Left ventricle myocardium inferior (tissue), 1 donor: Measurements from ENCODE around the gene EVL. TPM values are rescaled to one million over a fixed set of nuclear protein-coding genes. Genes with fewer than 3 reads are reported as not detected.

Source experiments
- DNase-seq: peaks from one replicate; pipeline ENCODE4 v3.0.0-alpha.2; 2020
- H3K27ac ChIP-seq: fragments of 200-600 bp; replicated peaks from 2 replicates; pipeline ENCODE4 v1.8.0; 2021
- H3K27me3 ChIP-seq: fragments of 200-600 bp; 2 replicates; pipeline ENCODE4 v1.8.0; 2021; ENCODE audit warnings: low read depth
- H3K36me3 ChIP-seq: fragments of 200-600 bp; 2 replicates; pipeline ENCODE4 v1.8.0; 2021
- H3K4me1 ChIP-seq: fragments of 200-600 bp; 2 replicates; pipeline ENCODE4 v1.8.0; 2021
- H3K4me3 ChIP-seq: fragments of 200-600 bp; 2 replicates; pipeline ENCODE4 v1.8.0; 2021; ENCODE audit warnings: mild to moderate bottlenecking, moderate library complexity
- H3K9me3 ChIP-seq: fragments of 200-600 bp; replicated peaks from 2 replicates; pipeline ENCODE4 v1.8.0; 2021
- intact Hi-C: fragments of 100-400 bp; cut with micrococcal nuclease; formaldehyde crosslinking; loops from one replicate; pipeline ENCODE4 v1.11.0; 2022
- long read RNA-seq: library from polyadenylated mRNA; unstranded; transcript quantifications from one replicate; pipeline ENCODE4 v2.0.0, GENCODE V29; 2021
- total RNA-seq: library from RNA; stranded (reverse); fragmentation: NEBNext Ultra II Directional; extraction: Animal tissue kit (Norgen Biotek cat#: 25700); gene quantifications from one replicate; pipeline ENCODE4 v1.2.1, GENCODE V29; 2021
- TF ChIP-seq, protein P1 (sequence below): fragments of 200-600 bp; IDR thresholded peaks from 2 replicates; pipeline ENCODE4 v1.8.0; 2021; ENCODE audit warnings: antibody characterized with exemption, mild to moderate bottlenecking, borderline replicate concordance
- donor health status: DM: no; HTN: yes; CAD: no; lungs with severe emphysema.

The EVL gene, protein sequence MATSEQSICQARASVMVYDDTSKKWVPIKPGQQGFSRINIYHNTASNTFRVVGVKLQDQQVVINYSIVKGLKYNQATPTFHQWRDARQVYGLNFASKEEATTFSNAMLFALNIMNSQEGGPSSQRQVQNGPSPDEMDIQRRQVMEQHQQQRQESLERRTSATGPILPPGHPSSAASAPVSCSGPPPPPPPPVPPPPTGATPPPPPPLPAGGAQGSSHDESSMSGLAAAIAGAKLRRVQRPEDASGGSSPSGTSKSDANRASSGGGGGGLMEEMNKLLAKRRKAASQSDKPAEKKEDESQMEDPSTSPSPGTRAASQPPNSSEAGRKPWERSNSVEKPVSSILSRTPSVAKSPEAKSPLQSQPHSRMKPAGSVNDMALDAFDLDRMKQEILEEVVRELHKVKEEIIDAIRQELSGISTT
- 39.7 TPM for total RNA-seq
- long read RNA-seq, transcript EVL-202 (14 exons, 2,353 nt): major isoform, 22 of 35 reads
- long read RNA-seq, partial matches to known transcripts: 4 of 35 reads
- long read RNA-seq, other reads (novel, unspliced or antisense): 7 of 35 reads

DNA sequence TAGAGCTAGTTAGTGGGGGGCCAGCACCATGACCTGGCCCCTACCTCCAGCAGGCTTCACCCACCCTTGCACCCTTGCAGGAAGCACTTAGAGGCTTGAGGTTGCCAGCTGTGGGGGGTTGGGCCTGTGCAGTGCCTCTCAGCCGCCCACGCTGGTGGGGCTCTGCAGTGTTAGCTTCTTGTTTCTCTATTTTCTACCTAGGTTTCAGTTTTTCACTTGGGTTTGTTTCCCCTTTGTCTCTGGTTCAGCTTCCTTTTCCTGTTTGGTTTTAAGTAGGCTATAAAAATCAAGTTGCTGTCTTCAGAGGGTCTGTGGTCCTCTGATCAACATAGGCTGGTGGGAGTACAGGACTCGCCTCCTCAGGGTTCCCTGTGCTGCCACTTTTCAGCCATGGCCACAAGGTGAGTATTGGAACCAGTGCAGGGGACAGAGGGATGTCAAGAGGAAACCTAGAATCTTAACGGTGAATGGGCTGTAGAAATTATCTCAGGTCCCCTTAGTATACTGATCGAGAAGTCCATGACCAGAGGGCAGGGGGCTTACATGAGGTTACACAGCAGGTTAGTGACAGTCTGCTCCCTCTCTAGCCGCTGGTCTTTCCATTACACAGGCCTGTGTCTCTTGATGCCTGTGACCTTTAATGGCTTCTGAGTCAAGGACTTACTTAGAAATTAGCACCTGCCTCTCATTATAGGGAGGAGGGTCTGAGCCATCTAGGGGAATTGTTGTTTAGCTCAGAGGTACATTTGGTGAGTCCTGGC lies at the start of gene EVL:
TSS of gene EVL (plus strand) at position 312 of the 761 bp plus-strand sequence. CDS start at position 391, 79 bp downstream.
- Histone ChIP-seq H3K36me3 (no peaks in the 10 kb centered on the region), H3K4me3 (peak within 1 kb of the TSS; percentile 17), H3K27me3 (no peaks in the 10 kb centered on the region), H3K9me3 (no peaks in the 10 kb centered on the region), H3K27ac (peak within 1 kb of the TSS; percentile 37), H3K4me1 (peaks cover 43% of the 10 kb centered on the region)
- intact Hi-C loops: no loop called here
- peak; percentile 35 for DNase-seq
- TF ChIP-seq, protein P1, sequence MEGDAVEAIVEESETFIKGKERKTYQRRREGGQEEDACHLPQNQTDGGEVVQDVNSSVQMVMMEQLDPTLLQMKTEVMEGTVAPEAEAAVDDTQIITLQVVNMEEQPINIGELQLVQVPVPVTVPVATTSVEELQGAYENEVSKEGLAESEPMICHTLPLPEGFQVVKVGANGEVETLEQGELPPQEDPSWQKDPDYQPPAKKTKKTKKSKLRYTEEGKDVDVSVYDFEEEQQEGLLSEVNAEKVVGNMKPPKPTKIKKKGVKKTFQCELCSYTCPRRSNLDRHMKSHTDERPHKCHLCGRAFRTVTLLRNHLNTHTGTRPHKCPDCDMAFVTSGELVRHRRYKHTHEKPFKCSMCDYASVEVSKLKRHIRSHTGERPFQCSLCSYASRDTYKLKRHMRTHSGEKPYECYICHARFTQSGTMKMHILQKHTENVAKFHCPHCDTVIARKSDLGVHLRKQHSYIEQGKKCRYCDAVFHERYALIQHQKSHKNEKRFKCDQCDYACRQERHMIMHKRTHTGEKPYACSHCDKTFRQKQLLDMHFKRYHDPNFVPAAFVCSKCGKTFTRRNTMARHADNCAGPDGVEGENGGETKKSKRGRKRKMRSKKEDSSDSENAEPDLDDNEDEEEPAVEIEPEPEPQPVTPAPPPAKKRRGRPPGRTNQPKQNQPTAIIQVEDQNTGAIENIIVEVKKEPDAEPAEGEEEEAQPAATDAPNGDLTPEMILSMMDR: no peak

DNA sequence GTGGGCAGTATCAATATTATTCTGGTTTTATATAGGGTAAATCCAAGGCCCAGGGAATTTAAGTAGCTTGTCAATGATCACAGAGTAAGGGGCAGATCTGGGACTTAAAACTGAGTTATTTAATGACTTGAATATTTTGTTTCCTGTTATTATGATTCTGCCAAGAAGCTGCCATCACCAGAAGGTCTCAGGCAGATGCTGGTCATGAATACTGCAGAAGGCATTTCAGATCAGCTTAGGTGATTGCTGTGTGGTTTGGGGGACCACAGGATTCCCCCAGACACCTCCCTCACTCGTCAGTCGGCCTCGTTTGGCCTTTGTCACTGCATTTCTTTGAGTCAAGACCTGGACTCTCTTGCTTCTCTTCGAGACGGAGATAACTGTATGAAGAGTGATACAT lies 47.7 kb upstream of the EVL start:
- no peak overlapping the region for H3K4me3 ChIP-seq
- TF ChIP-seq, protein P1: no peak
- no peak overlapping the region for H3K27ac ChIP-seq
- H3K9me3 ChIP-seq: no peaks in the 10 kb centered on the region
- H3K36me3 ChIP-seq: no peaks in the 10 kb centered on the region
- H3K4me1 ChIP-seq: peaks cover 50% of the 10 kb centered on the region
- intact Hi-C loops: no loop called here
- DNase-seq: no peak
- no peaks in the 10 kb centered on the region for H3K27me3 ChIP-seq

DNA sequence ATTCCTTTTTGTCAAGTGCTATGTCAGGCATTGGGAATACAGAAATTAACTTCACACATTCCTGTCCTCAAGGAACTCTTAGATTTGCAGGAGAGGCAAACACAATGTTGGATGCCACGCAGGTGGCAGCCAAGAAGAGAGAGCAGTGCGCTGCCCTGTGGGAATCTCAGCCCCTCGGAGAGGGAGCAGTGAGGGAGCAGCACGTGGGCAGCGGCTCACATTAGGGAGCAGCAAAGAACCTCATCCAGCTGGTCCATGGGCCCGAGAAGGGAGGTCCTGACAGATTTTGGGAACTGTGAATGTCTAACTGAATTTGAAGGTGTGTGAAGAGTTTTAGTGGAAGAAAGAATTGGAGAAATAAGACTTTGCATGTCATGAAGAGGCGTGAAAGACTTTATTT lies 47.2 kb upstream of the EVL start:
- DNase-seq: no peak
- Histone ChIP-seq H3K4me3 (no peak overlapping the region), H3K4me1 (peaks cover 50% of the 10 kb centered on the region), H3K27ac (no peak overlapping the region), H3K9me3 (no peaks in the 10 kb centered on the region), H3K27me3 (no peaks in the 10 kb centered on the region), H3K36me3 (no peaks in the 10 kb centered on the region)
- TF ChIP-seq, protein P1: no peak
- intact Hi-C loops: no loop called here

DNA sequence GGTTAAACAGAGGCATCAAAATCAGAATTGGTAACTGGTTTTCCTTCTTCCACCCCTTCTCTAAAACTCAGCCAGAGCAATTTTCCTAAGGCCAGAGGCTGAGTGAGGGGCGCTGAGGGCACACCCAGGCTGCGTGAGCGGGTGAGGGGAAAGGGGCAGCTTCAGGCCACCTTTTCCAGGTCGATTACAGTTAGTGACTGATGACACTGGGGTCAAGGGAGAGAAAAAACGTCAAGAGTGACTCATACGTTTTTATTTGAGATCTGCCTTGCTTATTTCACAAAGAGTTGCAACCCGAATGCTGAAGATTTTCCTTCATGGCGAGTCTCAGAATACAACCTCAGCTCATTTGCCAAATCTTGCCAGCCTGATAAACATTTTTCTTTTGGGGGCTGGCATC lies 46.7 kb upstream of the EVL start:
- peaks cover 53% of the 10 kb centered on the region for H3K4me1 ChIP-seq
- H3K27ac ChIP-seq: no peak overlapping the region
- TF ChIP-seq, protein P1: no peak
- no peaks in the 10 kb centered on the region for H3K36me3 ChIP-seq
- H3K9me3 ChIP-seq: no peaks in the 10 kb centered on the region
- no peak overlapping the region for H3K4me3 ChIP-seq
- no peak for DNase-seq
- intact Hi-C loops: no loop called here
- no peaks in the 10 kb centered on the region for H3K27me3 ChIP-seq

DNA sequence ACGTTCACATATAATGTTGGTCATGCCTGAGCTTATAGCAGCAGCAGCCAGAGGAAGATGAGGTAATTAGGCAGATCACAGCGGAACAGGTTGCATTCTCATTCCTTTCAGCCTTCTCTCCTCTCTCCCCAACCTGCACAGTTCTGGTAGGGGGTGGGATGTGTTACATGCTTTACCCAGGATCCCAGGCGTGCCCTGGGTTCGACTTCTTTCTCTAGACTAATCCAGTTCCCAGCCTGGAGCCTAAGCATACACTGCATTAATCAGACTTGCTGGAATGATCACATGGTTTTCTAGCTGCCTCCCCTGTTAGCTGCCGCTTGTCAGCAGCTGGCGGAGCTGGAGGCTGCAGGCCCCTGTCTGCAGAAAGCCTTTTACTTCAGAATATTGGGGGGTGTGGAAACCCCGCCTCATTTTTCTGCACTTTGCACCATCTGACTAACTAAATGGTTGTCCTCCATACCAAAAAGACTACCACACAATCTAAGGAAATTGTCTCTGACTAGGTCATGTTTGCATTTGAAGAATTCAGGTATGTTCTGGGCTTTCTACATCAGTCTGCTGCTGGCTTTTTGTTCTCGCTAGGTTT lies 46.0 kb upstream of the EVL start:
- H3K36me3 ChIP-seq: no peaks in the 10 kb centered on the region
- TF ChIP-seq, protein P1: no peak
- H3K27me3 ChIP-seq: no peaks in the 10 kb centered on the region
- H3K27ac ChIP-seq: peak overlapping the region; percentile 67
- H3K4me3 ChIP-seq: peak overlapping the region; percentile 49
- intact Hi-C loops: no loop called here
- no peak for DNase-seq
- H3K4me1 ChIP-seq: peaks cover 60% of the 10 kb centered on the region
- H3K9me3 ChIP-seq: no peaks in the 10 kb centered on the region
